Spleen (tissue), 11 donors: ENCODE data around the gene GDPD5. TPM values are rescaled to one million over a fixed set of nuclear protein-coding genes. Genes with fewer than 3 reads are reported as not detected.

Experiments
- DNase-seq: peaks from one replicate; pipeline ENCODE4 v3.0.0-alpha.2; 2020
- H3K27ac ChIP-seq, 8 donors: fragments of 200-600 bp; sonication (generic) in 7 of 8; 1 replicate in 4 of 8; 2 replicates in 4 of 8; pipeline versions ENCODE4 v1.5.0 to v1.8.0; 2016 to 2021; ENCODE audit warnings: inconsistent platforms in 4 of 8, mild to moderate bottlenecking in 4 of 8, moderate library complexity in 1 of 8
- H3K27me3 ChIP-seq, 7 donors: fragments of 200-600 bp; sonication (generic) in 6 of 7; replicated peaks in 1 of 7; 1 replicate in 4 of 7; 2 replicates in 3 of 7; pipeline versions ENCODE4 v1.5.0 to v1.8.0; 2016 to 2021; ENCODE audit warnings: inconsistent platforms in 3 of 7, mild to moderate bottlenecking in 1 of 7
- H3K36me3 ChIP-seq, 6 donors: fragments of 200-600 bp; sonication (generic) in 5 of 6; 1 replicate in 4 of 6; 2 replicates in 2 of 6; pipeline versions ENCODE4 v1.5.0 to v1.8.0; 2016 to 2021; ENCODE audit warnings: inconsistent platforms in 2 of 6
- H3K4me1 ChIP-seq, 6 donors: fragments of 200-600 bp; sonication (generic) in 5 of 6; 1 replicate in 3 of 6; 2 replicates in 3 of 6; pipeline versions ENCODE4 v1.5.0 to v1.8.0; 2016 to 2021; ENCODE audit warnings: inconsistent platforms in 3 of 6
- H3K4me3 ChIP-seq, 8 donors: fragments of 200-600 bp; sonication (generic) in 7 of 8; 1 replicate in 4 of 8; 2 replicates in 4 of 8; pipeline versions ENCODE4 v1.5.0 to v1.8.0; 2016 to 2021; ENCODE audit warnings: inconsistent platforms in 4 of 8, mild to moderate bottlenecking in 4 of 8, moderate library complexity in 2 of 8
- H3K9me3 ChIP-seq, 8 donors: fragments of 200-600 bp; sonication (generic) in 7 of 8; 1 replicate in 4 of 8; 2 replicates in 4 of 8; pipeline versions ENCODE4 v1.5.0 to v1.8.0; 2016 to 2021; ENCODE audit warnings: inconsistent platforms in 4 of 8
- POLR2A ChIP-seq, 3 donors: fragments of 450-650 bp; IDR thresholded peaks; one replicate each; pipeline ENCODE4 v1.5.1; 2017; ENCODE audit warnings: antibody characterized with exemption in 3 of 3, mild to moderate bottlenecking in 1 of 3
- POLR2AphosphoS5 ChIP-seq, 3 donors: sonication (generic); formaldehyde crosslinking; IDR thresholded peaks; one replicate each; pipeline ENCODE4 v1.5.1; 2017; ENCODE audit warnings: antibody characterized with exemption in 3 of 3
- WGBS, 5 donors: extraction: QIAGEN DNeasy Blood & Tissue Kit in 3 of 5; methylation state at CpG; one replicate each; pipeline versions ENCODE4 v1.1.5 to v1.1.7; 2013 to 2018; 5-methylcytosine and 5-hydroxymethylcytosine counted together
- intact Hi-C: fragments of 100-400 bp; cut with DNase I; formaldehyde crosslinking; loops from one replicate; pipeline ENCODE4 v1.15.0; 2023; ENCODE audit warnings: low total_unique reads
- polyA plus RNA-seq, 3 donors: library from polyadenylated mRNA; stranded (reverse); fragments of 200-250 nt; gene quantifications; one replicate each; pipeline ENCODE4 v1.2.1, GENCODE V29; 2013
- total RNA-seq, 7 donors: library from RNA; depleted of rRNA in 3 of 7; stranded (reverse); fragments of >200 nt in 3 of 7; fragmentation: NEBNext Ultra II Directional in 4 of 7; extraction: Animal tissue kit (Norgen Biotek cat#: 25700) in 4 of 7; gene quantifications; one replicate each; pipeline versions ENCODE4 v1.1.0 to v1.2.1, GENCODE V29; 2016 to 2021
- TF ChIP-seq, protein P1 (sequence below), 11 experiments: fragments of 200-600 bp in 7 of 11; fragments of 450-650 bp in 4 of 11; sonication (generic) in 4 of 11; IDR thresholded peaks in 8 of 11; conservative IDR thresholded peaks in 3 of 11; 1 replicate in 7 of 11; 2 replicates in 4 of 11; pipeline versions ENCODE4 v1.4.0 to v1.8.0; 2016 to 2021; ENCODE audit warnings: antibody characterized with exemption in 11 of 11, inconsistent platforms in 4 of 11, mild to moderate bottlenecking in 1 of 11
- donor health status: healthy with polysubstance abuse.
- donor health status: DM: no; HTN: no; CAD: no; lungs with moderate emphysema.
- donor health status: DM: no; HTN: no; CAD: no.
- donor health status: Bipolar disorder and iron deficiency.
- donor health status: healthy.
- donor health status: DM: no; HTN: no; CAD: no.
- donor health status: DM: yes; HTN: yes; CAD: no.

GDPD5 gene
- total and polyA plus RNA-seq, 10 donors = 44.6 to 273 (median 146) TPM

DNA sequence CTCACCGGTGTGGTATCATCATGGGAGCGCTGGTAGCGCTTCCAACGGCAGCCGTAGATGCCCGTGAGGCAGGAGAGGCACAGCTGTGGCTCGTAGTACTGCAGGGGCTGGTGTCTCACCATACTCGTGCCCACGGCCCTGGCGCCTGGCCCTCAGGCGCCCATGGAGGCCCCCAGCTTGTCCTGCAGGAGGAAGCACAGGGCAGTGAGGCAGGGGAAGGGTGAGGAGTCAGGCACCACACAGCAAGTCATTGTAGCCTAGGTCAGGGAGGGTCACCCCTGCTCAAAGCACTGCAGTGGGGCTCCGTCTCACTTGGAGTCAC is 48.2 kb downstream of the GDPD5 start:
- WGBS, 5 donors = 77 to 87% (median 79%) methylated on average over 8 to 12 of the region's 12 CpGs
- DNase-seq = peak; percentile 58
- intact Hi-C loops = no loop called here
- Histone ChIP-seq H3K27me3 (no peaks in the 10 kb centered on the region), H3K27ac (peak overlapping the region in 6 of 8 donors; percentile 59 to 84 (median 72)), H3K9me3 (no peaks in the 10 kb centered on the region), H3K4me1 (peaks cover 14 to 64% (median 41%) of the 10 kb centered on the region in 6 donors), H3K4me3 (no peak overlapping the region), H3K36me3 (peaks cover 0 to 19% (median 0%) of the 10 kb centered on the region in 6 donors)
- no peak for TF ChIP-seq POLR2A (IDR thresholded peaks at IDR 0.05)
- TF ChIP-seq, protein P1, sequence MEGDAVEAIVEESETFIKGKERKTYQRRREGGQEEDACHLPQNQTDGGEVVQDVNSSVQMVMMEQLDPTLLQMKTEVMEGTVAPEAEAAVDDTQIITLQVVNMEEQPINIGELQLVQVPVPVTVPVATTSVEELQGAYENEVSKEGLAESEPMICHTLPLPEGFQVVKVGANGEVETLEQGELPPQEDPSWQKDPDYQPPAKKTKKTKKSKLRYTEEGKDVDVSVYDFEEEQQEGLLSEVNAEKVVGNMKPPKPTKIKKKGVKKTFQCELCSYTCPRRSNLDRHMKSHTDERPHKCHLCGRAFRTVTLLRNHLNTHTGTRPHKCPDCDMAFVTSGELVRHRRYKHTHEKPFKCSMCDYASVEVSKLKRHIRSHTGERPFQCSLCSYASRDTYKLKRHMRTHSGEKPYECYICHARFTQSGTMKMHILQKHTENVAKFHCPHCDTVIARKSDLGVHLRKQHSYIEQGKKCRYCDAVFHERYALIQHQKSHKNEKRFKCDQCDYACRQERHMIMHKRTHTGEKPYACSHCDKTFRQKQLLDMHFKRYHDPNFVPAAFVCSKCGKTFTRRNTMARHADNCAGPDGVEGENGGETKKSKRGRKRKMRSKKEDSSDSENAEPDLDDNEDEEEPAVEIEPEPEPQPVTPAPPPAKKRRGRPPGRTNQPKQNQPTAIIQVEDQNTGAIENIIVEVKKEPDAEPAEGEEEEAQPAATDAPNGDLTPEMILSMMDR (IDR thresholded peaks at IDR 0.05 in 8 of 11, conservative IDR thresholded peaks at IDR 0.05 in 3 of 11) = no peak

DNA sequence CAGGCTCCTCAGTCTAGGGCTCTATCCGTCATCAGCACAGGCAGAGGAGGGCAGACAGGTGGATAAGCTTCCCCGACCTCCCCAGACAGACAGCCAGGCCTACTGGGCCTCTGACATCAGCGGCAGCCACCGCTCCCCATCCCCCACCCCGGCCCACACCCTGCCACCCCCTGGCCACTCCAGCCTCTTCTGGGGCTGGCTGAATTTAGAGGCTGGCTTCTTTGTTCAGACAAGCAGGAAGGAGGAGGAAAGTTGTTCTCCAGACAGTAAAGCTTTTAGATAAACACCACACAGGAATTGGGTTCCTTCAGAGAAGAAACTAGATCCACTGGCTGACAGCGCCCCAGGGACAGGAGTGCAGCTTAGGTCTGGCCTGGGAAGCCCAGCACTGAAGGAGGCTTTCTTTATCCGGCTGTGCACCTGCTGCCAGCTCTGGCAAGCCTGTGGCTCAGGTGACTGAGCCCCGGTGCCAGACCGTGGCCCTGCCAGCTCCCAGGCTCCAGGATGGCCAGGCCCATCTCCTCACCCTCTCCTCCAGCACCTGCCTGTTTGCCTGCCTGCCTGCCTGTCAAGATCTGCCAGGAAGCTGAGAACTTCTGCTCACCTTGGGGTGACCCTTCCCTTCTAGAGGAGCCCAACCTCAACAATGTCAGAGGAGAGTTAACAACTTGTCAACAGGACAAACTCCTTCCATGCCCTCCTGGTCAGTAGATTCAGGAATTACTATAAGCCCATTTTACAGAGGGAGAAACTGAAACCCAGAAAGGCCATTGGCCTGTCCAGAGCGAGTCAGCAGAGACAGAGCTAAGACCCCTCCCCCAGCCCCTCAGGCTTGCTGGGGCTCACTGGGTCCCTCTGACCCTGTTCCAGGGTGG is 48.8 kb downstream of the GDPD5 start:
- Histone ChIP-seq H3K4me1 (peaks cover 14 to 64% (median 38%) of the 10 kb centered on the region in 6 donors), H3K4me3 (no peak overlapping the region), H3K36me3 (peaks cover 0 to 22% (median 0%) of the 10 kb centered on the region in 6 donors), H3K27me3 (no peaks in the 10 kb centered on the region), H3K9me3 (no peaks in the 10 kb centered on the region), H3K27ac (peak overlapping the region in 7 of 8 donors; percentile 59 to 84 (median 72))
- intact Hi-C loops = no loop called here
- TF ChIP-seq, protein P1 (IDR thresholded peaks at IDR 0.05 in 8 of 11, conservative IDR thresholded peaks at IDR 0.05 in 3 of 11) = no peak
- TF ChIP-seq POLR2AphosphoS5 (IDR thresholded peaks at IDR 0.05) (no peak), POLR2A (IDR thresholded peaks at IDR 0.05) (no peak)
- 68 to 92% (median 84%) methylated on average over 6 to 10 of the region's 10 CpGs for WGBS, 5 donors
- peak; percentile 59 for DNase-seq

DNA sequence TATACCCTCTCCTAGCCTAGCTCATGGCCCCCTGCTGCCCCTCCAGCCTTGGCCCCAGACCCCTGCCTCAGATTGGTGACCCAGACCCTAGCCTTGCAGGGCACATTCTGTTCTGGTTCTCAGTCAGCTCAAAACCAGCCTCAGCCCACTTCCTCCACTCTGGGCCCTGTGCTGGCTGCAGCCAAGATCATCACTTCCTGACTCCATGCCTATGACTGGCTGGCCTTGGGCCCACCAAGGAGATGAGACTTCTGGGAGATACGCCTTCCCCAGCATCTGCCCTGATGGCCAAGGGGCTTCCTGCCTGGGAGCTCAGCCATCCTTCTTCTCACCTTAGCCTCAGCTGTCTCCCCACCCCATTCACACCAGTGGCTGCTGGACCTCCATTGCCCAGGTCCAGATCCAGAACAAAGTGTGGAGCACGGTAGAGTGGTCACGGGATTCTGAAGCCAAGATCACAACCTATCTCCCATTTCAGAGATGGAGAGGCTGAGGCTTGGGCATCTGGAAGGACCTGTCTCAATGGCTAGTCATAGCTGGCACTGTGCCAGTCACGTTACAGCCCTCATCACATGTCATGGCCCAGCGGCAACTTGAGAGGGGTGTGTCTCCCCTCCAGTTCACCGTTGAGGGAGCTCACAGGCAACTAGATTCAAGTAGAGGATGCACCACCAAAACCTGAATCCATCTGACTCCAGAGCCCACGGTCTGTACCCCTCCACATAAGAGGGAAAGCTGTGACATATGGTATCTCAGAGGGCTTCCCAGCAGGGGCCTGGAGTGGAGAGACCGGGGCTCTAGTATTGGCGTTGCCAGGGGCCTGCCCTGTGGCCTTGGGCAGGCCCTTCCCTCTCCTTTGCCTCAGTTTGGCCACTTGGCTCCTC is 49.7 kb downstream of the GDPD5 start:
- intact Hi-C loops = no loop called here
- Histone ChIP-seq H3K4me1 (peaks cover 14 to 64% (median 40%) of the 10 kb centered on the region in 6 donors), H3K9me3 (no peaks in the 10 kb centered on the region), H3K4me3 (peak overlapping the region in 2 of 8 donors; percentile 15 to 34), H3K36me3 (peaks cover 0 to 22% (median 0%) of the 10 kb centered on the region in 6 donors), H3K27me3 (no peaks in the 10 kb centered on the region), H3K27ac (peak overlapping the region; percentile 57 to 84 (median 70))
- DNase-seq = peak; percentile 68
- TF ChIP-seq POLR2AphosphoS5 (IDR thresholded peaks at IDR 0.05) = peak; percentile 46 to 60 (median 59)
- no peak for TF ChIP-seq POLR2A (IDR thresholded peaks at IDR 0.05)
- 68 to 78% (median 71%) methylated on average over 7 to 9 of the region's 9 CpGs for WGBS, 5 donors

DNA sequence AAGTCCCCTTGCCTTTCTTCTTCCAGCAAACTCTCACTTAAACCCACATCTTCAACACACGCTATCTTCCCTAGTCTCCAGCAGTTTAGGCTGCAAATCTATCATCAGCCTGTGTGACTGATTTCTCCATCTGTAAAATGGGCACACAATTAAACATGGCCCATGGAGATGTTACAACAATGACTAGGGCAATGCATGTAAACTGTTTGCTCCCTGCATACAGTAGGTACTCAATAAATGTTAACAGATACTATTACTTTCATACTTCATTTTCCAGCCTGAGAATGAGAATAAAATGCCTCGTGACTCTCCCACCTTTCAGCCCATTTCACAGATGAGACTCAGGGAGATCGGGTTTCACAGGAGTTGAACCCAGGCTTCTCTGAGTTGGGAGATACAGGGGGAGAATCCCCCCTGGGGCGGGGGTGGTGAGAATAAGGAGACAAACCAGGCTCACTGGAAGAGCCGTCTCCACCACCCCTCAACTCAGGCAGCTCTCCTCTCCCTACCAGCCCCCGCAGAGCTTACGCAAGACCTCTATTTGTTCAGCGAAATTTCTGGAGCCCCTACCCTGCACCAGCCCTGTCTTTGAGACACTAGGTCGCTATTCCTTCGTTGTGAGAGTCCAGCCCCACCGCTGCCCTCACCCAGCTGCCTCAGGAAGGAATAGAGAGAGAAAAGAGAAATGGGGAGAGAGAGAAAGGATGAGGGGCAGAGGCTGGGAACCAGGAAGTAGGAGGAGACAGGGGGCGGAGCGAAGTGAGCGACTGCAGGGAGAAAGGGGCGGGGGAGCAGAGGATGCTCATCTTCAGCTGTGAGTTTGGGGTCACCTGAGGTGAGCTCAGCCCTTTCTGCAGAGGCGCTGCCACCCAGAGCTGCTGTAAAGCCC is 50.6 kb downstream of the GDPD5 start:
- peak; percentile 87 for DNase-seq
- no peaks in the 10 kb centered on the region for H3K9me3 ChIP-seq
- H3K27me3 ChIP-seq = no peaks in the 10 kb centered on the region
- H3K4me3 ChIP-seq = peak overlapping the region in 2 of 8 donors; percentile 15 to 34
- peaks cover 14 to 73% (median 44%) of the 10 kb centered on the region in 6 donors for H3K4me1 ChIP-seq
- peak overlapping the region; percentile 57 to 84 (median 70) for H3K27ac ChIP-seq
- TF ChIP-seq, protein P1 (IDR thresholded peaks at IDR 0.05 in 8 of 11, conservative IDR thresholded peaks at IDR 0.05 in 3 of 11) = no peak
- intact Hi-C loops = no loop called here
- peaks cover 0 to 22% (median 0%) of the 10 kb centered on the region in 6 donors for H3K36me3 ChIP-seq
- 38 to 49% (median 45%) methylated on average over 16 of the region's 16 CpGs for WGBS, 5 donors
